ELF-1 (cell line): Measurements from ENCODE around the gene DCAF15.

Source experiments
- DNase-seq: peaks from one replicate; pipeline ENCODE4 v3.0.0-alpha.2; 2016; ENCODE audit warnings: low read depth, low spot score

DCAF15 gene

DNA sequence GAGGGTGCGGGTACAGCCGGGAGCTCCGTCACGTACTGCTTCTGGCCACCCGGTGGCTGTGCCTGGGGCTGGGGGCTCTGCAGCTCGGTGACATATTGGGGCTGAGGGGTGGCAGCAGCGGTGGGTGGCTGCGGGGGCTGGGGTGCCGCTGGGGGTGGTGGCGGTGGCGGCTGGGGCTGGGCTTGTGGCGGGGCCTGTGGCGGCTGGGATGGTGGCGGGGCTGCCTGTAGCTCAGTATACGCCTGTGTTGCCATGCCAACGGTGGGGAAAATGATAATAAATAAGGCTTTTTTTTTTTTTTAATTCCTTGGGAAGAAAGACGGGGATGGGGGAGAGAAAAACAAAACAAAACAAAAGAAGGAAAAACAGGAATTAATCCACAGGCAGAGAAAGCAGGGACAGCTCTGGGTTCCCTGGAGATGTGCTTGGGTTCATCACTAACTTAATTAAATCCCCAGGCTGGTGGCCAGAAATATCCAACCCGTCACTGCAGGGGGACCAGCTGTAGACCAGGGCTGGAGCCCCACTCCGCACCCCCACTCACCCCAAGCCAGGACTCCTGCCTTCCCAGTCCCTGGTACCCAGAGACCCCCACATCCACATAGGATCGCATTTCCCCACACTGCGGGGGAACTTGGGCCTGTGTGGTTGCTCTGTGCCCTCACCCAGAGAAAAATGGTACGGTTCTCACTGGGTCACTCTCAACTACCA lies 41.4 kb downstream of the DCAF15 start:
- DNase-seq = no peak

DNA sequence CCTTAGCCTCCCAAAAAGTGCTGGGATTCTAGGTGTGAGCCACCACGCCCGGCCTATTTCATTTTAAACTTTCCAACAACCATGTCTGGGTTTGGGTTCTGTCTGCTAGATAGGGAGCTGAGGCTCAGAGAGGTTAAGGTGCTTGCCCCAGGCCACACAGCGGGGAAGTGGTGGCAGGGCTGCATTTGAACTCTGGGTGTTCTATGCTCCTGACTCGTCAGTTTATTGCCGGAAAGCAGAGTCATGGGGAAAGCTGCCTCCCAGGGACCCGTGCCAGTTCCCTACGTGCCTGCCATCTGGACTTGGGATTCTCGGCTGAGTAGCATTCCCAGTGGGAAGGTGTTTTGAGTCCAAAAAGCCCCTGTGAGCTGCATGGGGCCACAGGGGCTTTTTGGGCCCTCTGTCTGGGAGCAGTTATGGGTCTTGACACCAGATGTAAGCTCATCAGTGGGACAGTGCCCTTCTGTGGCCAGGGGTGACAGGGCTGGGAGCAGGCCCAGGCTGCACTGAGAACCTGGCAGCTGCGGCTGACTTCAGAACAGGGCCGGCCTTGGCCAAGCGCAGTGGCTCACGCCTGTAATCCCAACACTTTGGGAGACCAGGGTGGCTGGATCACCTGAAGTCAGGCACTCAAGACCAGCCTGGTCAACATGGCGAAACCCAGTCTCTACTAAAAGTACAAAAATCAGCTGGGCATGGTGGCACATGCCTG lies 42.9 kb downstream of the DCAF15 start:
- DNase-seq = no peak

DNA sequence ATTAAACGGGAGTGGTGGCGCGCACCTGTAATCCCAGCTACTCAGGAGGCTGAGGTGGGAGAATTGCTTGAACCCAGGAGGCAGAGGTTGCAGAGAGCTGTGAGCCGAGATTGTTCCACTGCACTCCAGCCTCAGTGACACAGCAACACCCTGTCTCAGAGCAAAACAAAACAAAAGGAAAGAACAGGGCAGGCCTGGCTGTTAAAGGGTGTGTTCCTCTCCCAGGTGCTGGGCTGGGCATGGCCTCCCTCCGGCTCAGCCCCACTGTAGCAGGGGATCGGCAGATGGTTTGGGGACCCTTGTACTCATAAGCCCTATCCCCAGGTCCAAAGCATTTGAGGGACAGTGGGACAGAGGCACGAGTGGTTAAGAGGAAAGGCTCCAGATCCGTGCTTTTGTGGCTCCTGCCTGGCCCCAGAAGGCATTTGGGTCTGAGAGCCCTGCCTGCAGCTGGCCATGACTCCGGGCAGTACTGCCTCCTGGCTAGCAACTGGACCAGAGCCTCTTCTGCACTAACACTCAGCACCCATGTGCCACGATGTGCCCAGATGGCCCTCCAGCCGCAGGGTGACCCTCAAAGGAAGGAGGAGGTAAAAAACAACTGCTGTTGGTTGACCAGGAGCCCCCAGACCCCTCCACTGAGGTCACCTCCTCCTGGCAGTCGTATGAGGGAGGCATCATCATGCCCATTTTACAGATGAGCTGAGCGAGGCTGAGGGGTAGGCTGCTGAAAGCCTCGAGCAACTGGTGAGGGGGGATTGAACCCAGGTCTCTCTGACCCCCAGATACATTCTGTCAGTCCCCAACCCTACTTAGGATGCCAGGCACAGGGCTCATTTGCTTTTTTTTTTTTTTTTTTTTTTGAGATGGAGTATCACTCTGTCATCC lies 43.8 kb downstream of the DCAF15 start:
- no peak for DNase-seq

DNA sequence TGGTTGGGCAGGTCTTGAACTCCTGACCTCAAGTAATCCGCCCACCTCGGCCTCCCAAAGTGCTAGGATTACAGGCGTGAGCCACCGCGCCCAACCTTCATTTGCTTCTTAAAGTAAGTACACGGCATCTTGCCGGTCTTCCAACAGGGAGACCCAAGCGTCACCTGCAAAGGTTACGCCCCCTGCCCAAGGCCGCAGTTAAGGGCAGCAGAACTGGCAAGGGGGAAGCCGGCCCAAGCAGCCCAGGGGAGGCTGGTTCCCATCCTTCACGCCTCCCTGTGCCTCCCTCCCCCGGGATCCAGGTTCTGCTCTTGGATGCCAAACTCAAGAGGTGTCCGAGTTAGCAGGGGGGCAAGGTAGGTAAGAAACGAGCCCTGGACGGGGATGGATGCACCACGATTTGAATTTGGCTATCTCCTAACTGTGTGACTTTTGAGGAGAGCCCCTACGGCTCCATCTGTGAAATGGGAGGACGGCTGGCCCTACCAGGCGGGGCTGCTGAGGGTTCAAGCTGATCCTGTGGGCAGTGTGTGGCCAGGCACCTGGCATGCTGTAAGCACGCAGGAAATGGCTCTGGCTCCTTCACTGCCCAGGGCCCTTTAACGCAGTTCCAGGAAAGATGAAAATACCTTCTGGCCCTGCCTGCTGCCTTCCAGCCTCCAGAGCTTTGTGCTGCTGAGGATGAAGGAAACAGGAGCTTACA lies 44.8 kb downstream of the DCAF15 start:
- no peak for DNase-seq

DNA sequence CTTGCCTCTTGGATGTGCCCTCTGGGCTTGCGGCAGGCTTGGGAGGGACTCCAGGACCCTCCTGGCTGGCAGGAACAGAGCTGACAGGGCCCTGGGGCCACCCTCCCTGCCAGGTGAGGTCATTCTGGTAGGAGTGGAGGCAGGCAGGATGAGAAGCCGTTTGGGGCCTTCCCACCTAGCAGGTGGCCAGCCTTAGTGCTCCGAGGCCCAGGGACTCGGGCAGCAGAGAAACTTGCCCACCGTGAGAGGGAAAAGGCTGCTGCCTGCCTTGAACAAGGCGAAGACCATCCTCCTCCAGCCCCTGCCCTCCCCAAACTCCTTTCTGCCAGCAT lies 45.3 kb downstream of the DCAF15 start:
- DNase-seq = peak; percentile 62

DNA sequence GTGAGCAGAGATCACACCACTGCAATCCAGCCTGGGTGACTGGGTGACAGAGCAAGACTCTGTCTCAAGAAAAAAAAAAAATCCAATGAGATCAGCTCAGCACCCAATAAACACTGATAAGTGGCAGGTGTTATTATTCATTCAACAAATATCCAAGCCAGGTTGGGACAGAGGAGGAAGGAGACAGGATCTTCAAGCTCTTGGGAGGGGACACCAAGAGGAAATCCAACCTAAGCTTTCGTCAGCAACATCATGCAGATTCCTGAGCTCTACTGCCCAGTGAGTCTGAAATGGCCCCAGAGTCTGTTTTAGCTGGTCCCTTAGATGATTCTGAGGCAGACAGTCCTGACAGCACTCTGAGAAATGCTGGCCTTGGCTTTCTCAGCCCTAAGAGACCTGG lies 46.1 kb downstream of the DCAF15 start:
- DNase-seq = no peak

DNA sequence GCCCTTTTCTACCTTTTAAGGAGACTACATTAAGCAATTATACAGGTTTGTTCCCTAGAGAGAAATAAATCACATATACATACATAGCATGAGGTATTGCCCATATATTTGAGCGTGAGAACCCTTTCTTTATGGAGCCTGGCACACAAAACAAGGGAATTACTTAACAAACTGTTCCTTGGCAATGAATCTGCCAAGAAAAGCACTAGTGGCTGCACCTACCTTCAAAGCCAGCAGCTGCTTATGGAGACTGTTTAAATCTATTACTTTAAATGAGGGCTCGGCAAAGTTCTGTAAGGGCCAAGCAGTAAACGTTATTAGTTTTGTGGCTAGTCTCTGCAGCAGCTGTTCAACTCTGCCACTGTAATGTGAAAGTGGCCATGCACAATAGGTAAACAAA lies 46.8 kb downstream of the DCAF15 start:
- no peak for DNase-seq

DNA sequence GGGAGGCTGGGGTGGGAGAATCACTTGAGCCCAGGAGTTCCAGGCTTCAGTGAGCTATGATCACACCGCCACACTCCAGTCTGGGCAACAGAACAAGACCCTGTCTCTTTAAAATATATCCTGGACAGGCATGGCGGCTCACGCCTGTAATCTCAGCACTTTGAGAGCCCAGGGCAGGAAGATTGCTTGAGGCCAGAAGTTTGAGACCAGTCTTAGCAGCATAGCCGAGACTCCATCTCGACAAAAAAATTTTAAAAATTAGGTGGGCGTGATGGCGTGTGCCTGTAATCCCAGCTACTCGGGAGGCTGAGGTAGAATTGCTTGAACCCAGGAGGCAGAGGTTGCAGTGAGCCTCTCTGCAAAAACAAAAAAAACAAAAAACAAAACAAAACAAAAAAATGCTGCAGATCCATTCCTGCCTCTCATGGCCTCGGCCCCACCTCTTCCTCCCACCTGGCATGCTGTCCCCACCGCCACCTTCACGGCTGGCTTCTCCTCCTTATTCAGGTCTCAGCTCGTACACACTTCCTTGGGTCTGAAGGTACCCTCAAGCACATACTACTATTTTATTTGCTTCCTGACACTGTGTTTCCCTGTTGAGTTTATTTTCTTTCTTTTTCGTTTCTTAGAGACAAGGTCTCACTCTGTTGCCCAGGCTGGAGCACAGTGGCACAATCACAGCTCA lies 48.5 kb downstream of the DCAF15 start:
- no peak for DNase-seq

DNA sequence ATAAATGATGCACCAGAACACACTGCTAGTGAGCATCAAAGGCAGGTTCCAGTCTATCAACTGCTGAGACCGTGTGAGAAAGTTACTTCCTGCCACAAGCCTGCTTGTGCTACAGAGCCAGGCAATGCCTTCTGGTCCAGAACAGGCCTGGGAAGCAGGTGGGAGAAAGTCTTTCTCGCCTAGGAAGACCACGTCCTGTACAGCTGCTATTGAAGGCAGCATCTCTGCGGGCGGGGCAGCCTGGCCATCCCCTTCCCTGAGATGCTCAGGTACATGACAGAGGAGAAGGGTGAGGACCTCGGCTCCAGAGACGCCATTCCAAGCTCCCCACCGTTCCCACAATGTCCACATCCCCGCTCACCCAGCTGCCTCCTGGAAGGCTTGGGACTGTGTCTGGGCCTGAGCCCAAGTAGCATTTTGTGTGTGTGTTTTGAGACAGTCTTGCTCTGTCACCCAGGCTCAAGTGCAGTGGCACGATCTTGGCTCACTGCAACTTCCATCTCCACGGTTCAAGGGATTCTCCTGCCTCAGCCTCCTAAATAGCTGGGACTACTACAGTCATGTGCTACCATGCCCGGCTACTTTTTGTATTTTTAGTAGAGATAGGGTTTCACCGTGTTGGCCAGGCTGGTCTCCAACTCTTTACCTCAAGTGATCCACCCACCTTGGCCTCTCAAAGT lies 50.4 kb downstream of the DCAF15 start:
- no peak for DNase-seq

DNA sequence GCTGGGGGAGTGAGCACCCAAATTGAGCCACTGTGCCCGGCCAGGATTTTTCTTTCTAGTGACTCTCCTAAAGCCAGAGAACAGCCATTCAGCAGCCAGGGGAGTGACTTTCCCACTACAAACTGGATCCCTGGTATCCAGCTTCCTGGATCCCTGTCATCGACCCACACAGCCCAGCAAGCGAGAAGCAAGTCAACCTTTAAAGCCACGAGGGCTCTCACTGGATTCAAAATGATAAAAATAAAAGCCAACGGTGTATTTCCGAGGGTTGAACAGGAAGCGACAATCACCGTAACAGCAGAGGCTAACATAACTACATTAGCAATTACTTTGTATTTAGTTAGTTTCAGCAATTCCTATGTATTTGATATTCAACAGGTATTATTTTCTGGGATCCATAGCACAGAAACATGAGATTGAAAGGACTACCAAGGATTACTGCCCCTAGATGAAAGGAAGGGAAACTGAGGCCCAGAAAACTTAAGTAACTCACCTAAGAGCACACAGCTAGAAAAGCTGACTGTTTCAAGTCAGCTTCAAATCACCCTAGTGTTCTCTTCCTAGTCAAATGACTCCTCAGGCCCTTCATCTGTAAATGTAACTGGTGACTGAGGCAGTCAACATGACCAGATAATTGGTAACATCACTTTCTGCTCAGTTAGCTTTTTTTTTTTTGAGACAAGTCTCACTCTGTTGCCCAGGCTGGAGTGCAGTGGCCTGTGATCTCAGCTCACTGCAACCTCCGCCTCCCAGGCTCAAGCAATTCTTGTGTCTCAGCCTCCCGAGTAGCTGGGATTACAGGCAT lies 51.1 kb downstream of the DCAF15 start:
- DNase-seq = no peak

DNA sequence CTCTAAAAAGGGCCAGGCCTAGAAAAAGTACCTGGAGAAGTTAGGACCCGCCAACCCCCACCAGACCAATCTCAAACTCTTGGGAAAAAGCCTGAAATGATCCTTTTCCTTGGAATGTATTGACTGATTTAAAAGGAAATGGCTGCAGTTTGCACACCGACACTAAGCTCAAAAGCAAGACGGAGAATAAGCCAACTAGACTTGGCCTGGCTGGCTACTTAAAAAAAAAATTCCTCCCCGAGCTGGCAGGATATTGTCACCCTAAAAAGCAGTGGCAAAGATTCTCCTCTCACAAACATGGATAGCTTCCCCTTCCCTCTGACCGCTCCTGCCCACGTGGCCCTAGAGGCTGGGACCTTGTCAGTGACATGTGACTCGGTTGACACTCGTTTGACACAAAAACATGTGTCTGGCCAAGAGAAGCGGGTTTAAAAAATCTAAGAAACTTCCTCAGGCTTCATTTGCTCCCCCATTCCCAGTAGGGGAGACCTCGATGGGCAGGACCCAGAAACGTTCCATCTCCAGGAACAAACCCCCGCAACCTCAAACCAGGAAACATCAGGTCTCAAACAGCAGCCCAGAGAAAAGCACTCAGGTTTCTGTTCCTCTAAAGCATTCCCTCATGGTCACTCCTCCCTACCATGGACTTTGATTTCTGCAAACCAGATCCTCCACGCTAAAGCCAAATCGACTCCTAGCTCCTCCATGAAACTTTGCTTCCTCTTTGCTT lies 52.5 kb downstream of the DCAF15 start:
- DNase-seq = no peak

DNA sequence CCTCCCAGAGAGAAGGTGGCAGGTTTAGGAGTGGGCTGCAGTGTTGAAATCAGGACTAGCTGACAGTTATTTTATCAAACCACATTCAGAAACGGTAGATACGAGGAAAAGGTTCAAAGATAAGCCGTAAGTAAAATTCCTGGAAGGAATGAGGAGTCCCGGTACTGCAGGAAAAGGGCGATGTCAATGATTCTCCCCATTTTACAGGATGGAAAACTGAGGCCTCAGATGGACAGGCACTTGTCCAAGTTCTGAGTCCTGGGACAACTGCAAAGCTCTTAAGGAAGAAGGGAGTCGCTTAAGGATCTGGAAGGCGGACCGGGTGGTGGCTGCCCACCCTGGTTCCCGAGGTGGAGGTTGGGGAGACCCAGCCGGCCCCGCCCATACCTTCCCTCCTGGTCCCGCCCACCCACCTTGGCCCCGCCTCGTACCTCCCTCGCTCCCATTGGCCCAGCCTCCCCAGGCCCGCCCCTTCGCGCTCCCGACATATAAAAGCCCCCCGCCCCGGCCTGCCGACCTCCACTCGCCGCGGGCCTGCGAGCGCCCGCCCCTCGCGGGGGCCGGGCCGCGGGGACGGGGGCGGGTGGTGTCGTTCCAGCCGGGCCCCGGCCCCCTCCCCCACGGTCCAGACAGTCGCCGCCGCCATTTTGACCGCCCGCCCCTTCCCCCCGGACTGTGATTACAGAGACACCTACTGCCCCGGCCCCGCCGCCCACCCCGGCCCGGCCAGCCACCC lies 53.2 kb downstream of the DCAF15 start:
- DNase-seq = peak; percentile 77

DNA sequence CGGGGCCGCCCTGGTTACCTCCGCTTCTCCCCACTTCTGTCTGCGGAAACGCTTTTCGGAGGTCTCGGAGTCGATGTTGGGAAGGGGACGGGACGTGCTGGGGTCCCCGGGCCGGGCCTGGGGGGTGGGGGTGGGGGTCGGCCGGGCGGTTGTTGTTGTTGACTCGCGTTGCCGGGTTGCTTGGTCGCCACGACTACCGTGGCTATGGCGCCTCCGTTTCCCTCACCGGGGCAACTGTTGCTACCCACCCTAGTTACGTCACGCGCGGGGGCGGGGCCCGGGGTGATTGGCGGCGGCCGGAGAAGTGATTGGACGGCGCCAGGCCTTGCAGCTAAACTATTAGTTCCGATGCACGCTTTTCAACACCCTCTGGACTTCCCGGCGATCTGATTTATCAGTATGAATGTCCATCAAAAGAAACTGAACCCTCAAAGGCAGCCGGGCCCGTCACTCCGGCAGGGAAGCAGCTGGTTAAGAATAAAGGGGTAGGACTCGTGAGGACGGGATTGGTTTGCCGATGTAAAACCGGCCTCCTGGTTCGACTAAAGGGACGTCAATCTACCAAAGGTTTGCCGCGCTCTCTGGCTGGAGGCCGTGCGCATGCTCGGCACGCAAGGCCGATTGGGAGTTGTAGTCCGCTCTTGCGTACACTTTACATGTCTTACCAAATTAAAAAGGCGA lies 53.9 kb downstream of the DCAF15 start, which contains the start of gene RFX1:
RFX1 (minus strand) TSS at position 236 of the 681 bp plus-strand sequence. CDS start 12,477 bp downstream, outside the sequence.
- DNase-seq = peak; percentile 100

DNA sequence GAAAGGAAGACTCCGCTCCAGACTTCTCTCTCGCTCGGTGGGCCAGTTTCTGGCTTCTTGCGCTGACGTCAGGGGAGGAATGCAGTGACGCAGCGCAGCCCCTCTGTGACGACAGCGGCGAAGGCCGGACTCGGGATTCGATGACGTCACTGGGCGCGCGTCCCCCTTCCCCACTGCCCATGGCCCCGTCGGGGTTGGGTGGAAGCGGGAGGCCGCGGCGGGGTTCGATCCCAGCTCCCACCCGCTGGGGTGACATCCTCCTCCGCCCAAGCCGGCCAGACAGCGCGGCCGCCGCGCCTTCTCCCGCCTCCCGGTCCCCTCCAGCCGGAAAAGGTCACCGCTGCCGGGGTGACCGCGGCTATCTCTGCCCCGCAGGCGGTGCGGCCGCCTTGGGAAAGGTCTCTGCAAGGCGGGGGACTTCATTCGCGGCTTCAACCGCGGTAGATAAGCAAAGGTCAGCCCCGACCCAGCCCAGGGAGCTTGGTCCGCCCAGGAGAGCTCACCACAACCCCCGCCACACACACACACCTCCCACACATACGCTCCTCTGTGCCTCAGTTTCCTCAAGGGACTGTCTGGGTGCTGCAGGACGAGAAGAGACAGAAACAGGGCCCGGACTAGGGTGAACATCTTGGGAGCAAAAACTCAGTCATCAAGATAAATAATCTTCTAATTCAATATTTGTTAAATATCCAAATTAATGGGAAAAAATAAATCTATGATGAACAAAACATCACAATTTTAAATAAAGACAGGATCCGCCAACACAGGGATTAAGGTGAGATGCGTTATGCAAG lies 54.7 kb downstream of the DCAF15 start:
- DNase-seq = no peak
